ENCODE data around the gene EXOC8.

DNA sequence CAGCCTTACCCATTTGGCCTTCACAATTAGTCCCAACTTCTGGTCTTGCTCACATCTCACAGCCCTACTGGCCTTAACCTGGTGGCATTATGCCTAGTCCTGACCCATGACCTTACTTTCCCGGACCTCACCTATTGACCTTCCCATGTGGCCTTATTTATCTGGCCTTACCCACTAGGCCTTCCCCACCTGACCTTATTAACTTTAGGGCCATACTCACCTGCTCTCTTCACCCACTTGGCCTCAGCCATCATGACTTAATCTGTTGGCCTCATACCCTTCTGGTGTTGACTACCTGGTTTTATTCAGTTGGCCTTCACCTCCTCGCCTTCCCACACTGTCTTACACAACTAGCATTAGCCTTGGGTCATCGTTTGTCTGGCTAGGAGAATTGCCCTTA lies 35.7 kb downstream of the EXOC8 start:
- TF ChIP-seq EP300 (IDR thresholded peaks at IDR 0.05): no peak
- TF ChIP-seq, protein P1, sequence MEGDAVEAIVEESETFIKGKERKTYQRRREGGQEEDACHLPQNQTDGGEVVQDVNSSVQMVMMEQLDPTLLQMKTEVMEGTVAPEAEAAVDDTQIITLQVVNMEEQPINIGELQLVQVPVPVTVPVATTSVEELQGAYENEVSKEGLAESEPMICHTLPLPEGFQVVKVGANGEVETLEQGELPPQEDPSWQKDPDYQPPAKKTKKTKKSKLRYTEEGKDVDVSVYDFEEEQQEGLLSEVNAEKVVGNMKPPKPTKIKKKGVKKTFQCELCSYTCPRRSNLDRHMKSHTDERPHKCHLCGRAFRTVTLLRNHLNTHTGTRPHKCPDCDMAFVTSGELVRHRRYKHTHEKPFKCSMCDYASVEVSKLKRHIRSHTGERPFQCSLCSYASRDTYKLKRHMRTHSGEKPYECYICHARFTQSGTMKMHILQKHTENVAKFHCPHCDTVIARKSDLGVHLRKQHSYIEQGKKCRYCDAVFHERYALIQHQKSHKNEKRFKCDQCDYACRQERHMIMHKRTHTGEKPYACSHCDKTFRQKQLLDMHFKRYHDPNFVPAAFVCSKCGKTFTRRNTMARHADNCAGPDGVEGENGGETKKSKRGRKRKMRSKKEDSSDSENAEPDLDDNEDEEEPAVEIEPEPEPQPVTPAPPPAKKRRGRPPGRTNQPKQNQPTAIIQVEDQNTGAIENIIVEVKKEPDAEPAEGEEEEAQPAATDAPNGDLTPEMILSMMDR (IDR thresholded peaks at IDR 0.05): no peak
